HS-5 (cell line): Measurements from ENCODE around the gene GABRB2.
"Not testable (repeated sequence)": the region's sequence is repeated elsewhere in the genome, so short reads cannot be mapped to it uniquely, and the experiment has no call there.

ENCODE experiments used
- DNase-seq: peaks from one replicate; pipeline ENCODE4 v3.0.0-alpha.2; 2012; ENCODE audit warnings: low read depth

GABRB2 gene

GRCh38 chr5:161546470-161547301 lies at the start of gene GABRB2:
GABRB2 (minus strand) TSS chr5:161546725; CDS start chr5:161546643, 82 bp downstream.
- no peak for DNase-seq

- no peak for DNase-seq
These were observed 39.3 kb upstream of the GABRB2 start for GRCh38 chr5:161585798-161586197.

GRCh38 chr5:161580621-161581020 lies 34.1 kb upstream of the GABRB2 start:
- DNase-seq, result no peak

GRCh38 chr5:161572914-161573313 lies 26.4 kb upstream of the GABRB2 start:
- DNase-seq, result no peak

GRCh38 chr5:161566081-161566480 lies 19.6 kb upstream of the GABRB2 start:
- DNase-seq, result no peak

GRCh38 chr5:161562446-161562845 lies 15.9 kb upstream of the GABRB2 start:
- DNase-seq, result no peak

- no peak for DNase-seq
These were observed 2.6 kb upstream of the GABRB2 start for GRCh38 chr5:161549106-161549505.

- no peak for DNase-seq
These were observed 2.1 kb upstream of the GABRB2 start for GRCh38 chr5:161548487-161549094.

- no peak for DNase-seq
These were observed 1.4 kb upstream of the GABRB2 start for GRCh38 chr5:161547738-161548486.

- no peak for DNase-seq
These were observed 847 bp upstream of the GABRB2 start for GRCh38 chr5:161547406-161547737.

- no peak for DNase-seq
These were observed 443 bp downstream of the GABRB2 start for GRCh38 chr5:161546095-161546469.

- DNase-seq, result no peak
These were observed 1.0 kb downstream of the GABRB2 start for GRCh38 chr5:161545344-161546094.

- no peak for DNase-seq
These were observed 2.2 kb downstream of the GABRB2 start for GRCh38 chr5:161544350-161544765.

GRCh38 chr5:161539016-161539415 lies 7.5 kb downstream of the GABRB2 start:
- no peak for DNase-seq

- DNase-seq, result no peak
These were observed 10.8 kb downstream of the GABRB2 start for GRCh38 chr5:161535762-161536161.

- no peak for DNase-seq
These were observed 15.8 kb downstream of the GABRB2 start for GRCh38 chr5:161530700-161531099.

- no peak for DNase-seq
These were observed 32.6 kb downstream of the GABRB2 start for GRCh38 chr5:161513942-161514341.

GRCh38 chr5:161507591-161507990 lies 38.9 kb downstream of the GABRB2 start:
- no peak for DNase-seq

- not testable (repeated sequence) for DNase-seq
These were observed 41.4 kb downstream of the GABRB2 start for GRCh38 chr5:161505160-161505559.

- no peak for DNase-seq
These were observed 48.0 kb downstream of the GABRB2 start for GRCh38 chr5:161498531-161498930.

GRCh38 chr5:161483721-161484120 lies 62.8 kb downstream of the GABRB2 start:
- no peak for DNase-seq

- DNase-seq, result no peak
These were observed 64.6 kb downstream of the GABRB2 start for GRCh38 chr5:161481922-161482321.
